ENCODE data around the gene NXPE2.

- TF ChIP-seq ZNF146 (tag by site-specific recombination; IDR thresholded peaks at IDR 0.05) (no peak), ATF2 (tag by site-specific recombination; IDR thresholded peaks at IDR 0.05; ENCODE audit: low read depth) (no peak)
These were observed 31.6 kb downstream of the NXPE2 start for GRCh38 chr11:114709960-114710359.

All from HEK293 (cell line).